ENCODE results near the gene ADAMTS12. TPM values are rescaled to one million over a fixed set of nuclear protein-coding genes. Genes with fewer than 3 reads are reported as not detected.

Gene ADAMTS12
- total RNA-seq, 1 experiment from 2014 or later, result 0.18 TPM

- H3F3A ChIP-seq (ENCODE audit: low read length, unreplicated experiment), result no peaks in the 10 kb centered on the region
- CTCF ChIA-PET, result no interaction called here
- H3K4me3 ChIP-seq (ENCODE audit: low read length), result no peak overlapping the region
- no peaks in the 10 kb centered on the region for H4K20me1 ChIP-seq (ENCODE audit: low read length)
- H3K27ac ChIP-seq (ENCODE audit: low read length), result peak overlapping the region; percentile 2; the same call in 1 of the 2 replicates
- no peaks in the 10 kb centered on the region for H3K9me2 ChIP-seq (replicated peaks; ENCODE audit: low read length)
- no peaks in the 10 kb centered on the region for H3K9me3 ChIP-seq (ENCODE audit: low read length)
- POLR2A ChIA-PET (ENCODE audit: unreplicated experiment), result no interaction called here
- H3K27me3 ChIP-seq (ENCODE audit: low read length), result no peaks in the 10 kb centered on the region
- no TSS peak for BruUV-seq (replicated peaks)
- H3K79me2 ChIP-seq (ENCODE audit: low read length), result no peaks in the 10 kb centered on the region
- TF ChIP-seq EZH2phosphoT487 (IDR thresholded peaks at IDR 0.05; ENCODE audit: borderline replicate concordance, low read length) (no peak), CTCF (conservative IDR thresholded peaks at IDR 0.05; ENCODE audit: low read depth, low read length) (no peak), EZH2 (IDR thresholded peaks at IDR 0.05; ENCODE audit: low read length, unreplicated experiment) (no peak)
- H3K36me3 ChIP-seq (ENCODE audit: low read depth, low read length), result no peaks in the 10 kb centered on the region
- no peak for ATAC-seq
- H3K4me1 ChIP-seq (ENCODE audit: insufficient read depth, low read length), result peaks cover 11% of the 10 kb centered on the region
- DNase-seq, result peak; percentile 32
- 0 out of 2 replicates have a peak overlapping the region, but pooled peaks have one; percentile 9 for H3K4me2 ChIP-seq (ENCODE audit: low read length)
- intact Hi-C loops (cut with micrococcal nuclease), result no loop called here
- H3K9ac ChIP-seq (ENCODE audit: low read length), result no peak overlapping the region
- H2AFZ ChIP-seq (ENCODE audit: low read length), result 0 out of 2 replicates have a peak overlapping the region, but pooled peaks have one; percentile 29
These were observed 75.0 kb downstream of the ADAMTS12 start for GRCh38 chr5:33816791-33817190.

GRCh38 chr5:33812746-33813145 lies 79.0 kb downstream of the ADAMTS12 start:
- no peaks in the 10 kb centered on the region for H3K27me3 ChIP-seq (ENCODE audit: low read length)
- no peaks in the 10 kb centered on the region for H3K9me2 ChIP-seq (replicated peaks; ENCODE audit: low read length)
- no peak overlapping the region for H2AFZ ChIP-seq (ENCODE audit: low read length)
- no peak overlapping the region for H3K9ac ChIP-seq (ENCODE audit: low read length)
- intact Hi-C loops (cut with micrococcal nuclease), result no loop called here
- DNase-seq, result no peak
- ChIA-PET CTCF (no interaction called here), POLR2A (ENCODE audit: unreplicated experiment) (no interaction called here)
- no peaks in the 10 kb centered on the region for H3K36me3 ChIP-seq (ENCODE audit: low read depth, low read length)
- TF ChIP-seq EZH2phosphoT487 (IDR thresholded peaks at IDR 0.05; ENCODE audit: borderline replicate concordance, low read length), result no peak
- no peak for TF ChIP-seq CTCF (conservative IDR thresholded peaks at IDR 0.05; ENCODE audit: low read depth, low read length)
- TF ChIP-seq EZH2 (IDR thresholded peaks at IDR 0.05; ENCODE audit: low read length, unreplicated experiment), result no peak
- no peaks in the 10 kb centered on the region for H3K79me2 ChIP-seq (ENCODE audit: low read length)
- no peak overlapping the region for H3K4me2 ChIP-seq (ENCODE audit: low read length)
- no TSS peak for BruUV-seq (replicated peaks)
- H4K20me1 ChIP-seq (ENCODE audit: low read length), result no peaks in the 10 kb centered on the region
- H3K4me3 ChIP-seq (ENCODE audit: low read length), result no peak overlapping the region
- H3F3A ChIP-seq (ENCODE audit: low read length, unreplicated experiment), result no peaks in the 10 kb centered on the region
- H3K9me3 ChIP-seq (ENCODE audit: low read length), result no peaks in the 10 kb centered on the region
- no peak for ATAC-seq
- peaks cover 24% of the 10 kb centered on the region for H3K4me1 ChIP-seq (ENCODE audit: insufficient read depth, low read length)
- no peak overlapping the region for H3K27ac ChIP-seq (ENCODE audit: low read length)

- Histone ChIP-seq H3K36me3 (ENCODE audit: low read depth, low read length) (no peaks in the 10 kb centered on the region), H3K9ac (ENCODE audit: low read length) (no peak overlapping the region), H3K4me1 (ENCODE audit: insufficient read depth, low read length) (peaks cover 24% of the 10 kb centered on the region), H2AFZ (ENCODE audit: low read length) (0 out of 2 replicates have a peak overlapping the region, but pooled peaks have one; percentile 9), H3K4me3 (ENCODE audit: low read length) (no peak overlapping the region), H4K20me1 (ENCODE audit: low read length) (no peaks in the 10 kb centered on the region), H3K27ac (ENCODE audit: low read length) (no peak overlapping the region), H3K27me3 (ENCODE audit: low read length) (no peaks in the 10 kb centered on the region), H3K79me2 (ENCODE audit: low read length) (no peaks in the 10 kb centered on the region), H3K4me2 (ENCODE audit: low read length) (peak overlapping the region; percentile 8; the same call in 1 of the 2 replicates), H3F3A (ENCODE audit: low read length, unreplicated experiment) (no peaks in the 10 kb centered on the region), H3K9me2 (replicated peaks; ENCODE audit: low read length) (no peaks in the 10 kb centered on the region), H3K9me3 (ENCODE audit: low read length) (no peaks in the 10 kb centered on the region)
- DNase-seq, result peak; percentile 60
- peak; percentile 24; the same call in 1 of the 2 replicates for ATAC-seq
- TF ChIP-seq EZH2 (IDR thresholded peaks at IDR 0.05; ENCODE audit: low read length, unreplicated experiment) (no peak), CTCF (conservative IDR thresholded peaks at IDR 0.05; ENCODE audit: low read depth, low read length) (no peak), EZH2phosphoT487 (IDR thresholded peaks at IDR 0.05; ENCODE audit: borderline replicate concordance, low read length) (no peak)
- ChIA-PET CTCF (no interaction called here), POLR2A (ENCODE audit: unreplicated experiment) (no interaction called here)
- intact Hi-C loops (cut with micrococcal nuclease), result no loop called here
- BruUV-seq (replicated peaks), result no TSS peak
These were observed 81.2 kb downstream of the ADAMTS12 start for GRCh38 chr5:33810491-33811120.
